SU-DHL-6 (cell line): ENCODE results near the gene C1orf185.

ENCODE experiments used
- EZH2phosphoT487 ChIP-seq: fragments of 200-600 bp; sonication (generic), shearing (Covaris generic); conservative IDR thresholded peaks from 2 replicates; pipeline ENCODE4 v1.6.1; 2018; ENCODE audit warnings: mild to moderate bottlenecking, antibody characterized with exemption, low read length, moderate library complexity, mixed read lengths
- TF ChIP-seq, protein P1 (sequence below): fragments of 200-600 bp; sonication (generic); IDR thresholded peaks from one replicate; pipeline ENCODE4 v1.5.1; 2017; ENCODE audit warnings: antibody characterized with exemption, mild to moderate bottlenecking, low read length, moderate library complexity; ENCODE audit not compliant: insufficient read depth, poor library complexity, severe bottlenecking

DNA sequence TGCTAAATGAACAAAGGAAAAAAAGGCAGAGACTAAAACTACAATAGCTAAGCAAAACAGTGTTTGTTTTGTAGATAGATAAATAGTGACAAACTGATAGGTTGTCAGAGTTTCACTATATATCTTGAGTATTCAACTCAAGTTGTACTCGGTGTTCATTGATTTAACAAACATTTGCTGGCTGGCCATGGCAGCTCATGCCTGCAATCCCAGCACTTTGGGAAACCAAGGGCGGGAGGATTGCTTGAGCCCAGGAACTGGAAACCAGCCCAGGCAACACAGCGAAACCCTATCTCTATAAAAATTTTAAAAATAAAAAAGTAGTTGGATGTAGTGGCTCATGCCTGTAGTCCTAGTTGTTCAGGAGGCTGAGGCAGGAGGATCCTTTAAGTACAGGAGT lies 17.3 kb downstream of the C1orf185 start:
- TF ChIP-seq, protein P1, sequence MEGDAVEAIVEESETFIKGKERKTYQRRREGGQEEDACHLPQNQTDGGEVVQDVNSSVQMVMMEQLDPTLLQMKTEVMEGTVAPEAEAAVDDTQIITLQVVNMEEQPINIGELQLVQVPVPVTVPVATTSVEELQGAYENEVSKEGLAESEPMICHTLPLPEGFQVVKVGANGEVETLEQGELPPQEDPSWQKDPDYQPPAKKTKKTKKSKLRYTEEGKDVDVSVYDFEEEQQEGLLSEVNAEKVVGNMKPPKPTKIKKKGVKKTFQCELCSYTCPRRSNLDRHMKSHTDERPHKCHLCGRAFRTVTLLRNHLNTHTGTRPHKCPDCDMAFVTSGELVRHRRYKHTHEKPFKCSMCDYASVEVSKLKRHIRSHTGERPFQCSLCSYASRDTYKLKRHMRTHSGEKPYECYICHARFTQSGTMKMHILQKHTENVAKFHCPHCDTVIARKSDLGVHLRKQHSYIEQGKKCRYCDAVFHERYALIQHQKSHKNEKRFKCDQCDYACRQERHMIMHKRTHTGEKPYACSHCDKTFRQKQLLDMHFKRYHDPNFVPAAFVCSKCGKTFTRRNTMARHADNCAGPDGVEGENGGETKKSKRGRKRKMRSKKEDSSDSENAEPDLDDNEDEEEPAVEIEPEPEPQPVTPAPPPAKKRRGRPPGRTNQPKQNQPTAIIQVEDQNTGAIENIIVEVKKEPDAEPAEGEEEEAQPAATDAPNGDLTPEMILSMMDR = no peak
- TF ChIP-seq EZH2phosphoT487 = no peak
